Left ventricle myocardium inferior (tissue), 1 donor: Measurements from ENCODE around the gene IQSEC3. TPM values are rescaled to one million over a fixed set of nuclear protein-coding genes. Genes with fewer than 3 reads are reported as not detected.

ENCODE experiments used
- DNase-seq: peaks from one replicate; pipeline ENCODE4 v3.0.0-alpha.2; 2020
- H3K27ac ChIP-seq: fragments of 200-600 bp; replicated peaks from 2 replicates; pipeline ENCODE4 v1.8.0; 2021
- H3K27me3 ChIP-seq: fragments of 200-600 bp; 2 replicates; pipeline ENCODE4 v1.8.0; 2021; ENCODE audit warnings: low read depth
- H3K36me3 ChIP-seq: fragments of 200-600 bp; 2 replicates; pipeline ENCODE4 v1.8.0; 2021
- H3K4me1 ChIP-seq: fragments of 200-600 bp; 2 replicates; pipeline ENCODE4 v1.8.0; 2021
- H3K4me3 ChIP-seq: fragments of 200-600 bp; 2 replicates; pipeline ENCODE4 v1.8.0; 2021; ENCODE audit warnings: mild to moderate bottlenecking, moderate library complexity
- H3K9me3 ChIP-seq: fragments of 200-600 bp; replicated peaks from 2 replicates; pipeline ENCODE4 v1.8.0; 2021
- CTCF ChIP-seq: fragments of 200-600 bp; IDR thresholded peaks from 2 replicates; pipeline ENCODE4 v1.8.0; 2021; ENCODE audit warnings: antibody characterized with exemption, mild to moderate bottlenecking, borderline replicate concordance
- intact Hi-C: fragments of 100-400 bp; cut with micrococcal nuclease; formaldehyde crosslinking; loops from one replicate; pipeline ENCODE4 v1.11.0; 2022
- total RNA-seq: library from RNA; stranded (reverse); fragmentation: NEBNext Ultra II Directional; extraction: Animal tissue kit (Norgen Biotek cat#: 25700); gene quantifications from one replicate; pipeline ENCODE4 v1.2.1, GENCODE V29; 2021
- donor health status: DM: no; HTN: yes; CAD: no; lungs with severe emphysema.

Gene IQSEC3
- total RNA-seq, 1 donor from 2014 or later: 0.69 TPM

GRCh38 chr12:87315-87714 is 20.7 kb downstream of the IQSEC3 start:
- H3K4me3 ChIP-seq: no peak overlapping the region
- H3K4me1 ChIP-seq: no peaks in the 10 kb centered on the region
- TF ChIP-seq CTCF: no peak
- H3K36me3 ChIP-seq: no peaks in the 10 kb centered on the region
- peaks cover 27% of the 10 kb centered on the region for H3K9me3 ChIP-seq
- peaks cover 35% of the 10 kb centered on the region for H3K27me3 ChIP-seq
- intact Hi-C loops: no loop called here
- no peak overlapping the region for H3K27ac ChIP-seq
- no peak for DNase-seq

GRCh38 chr12:87856-88255 is 21.3 kb downstream of the IQSEC3 start:
- no peak overlapping the region for H3K27ac ChIP-seq
- H3K9me3 ChIP-seq: peaks cover 27% of the 10 kb centered on the region
- peaks cover 29% of the 10 kb centered on the region for H3K27me3 ChIP-seq
- H3K4me1 ChIP-seq: no peaks in the 10 kb centered on the region
- intact Hi-C loops: no loop called here
- TF ChIP-seq CTCF: no peak
- H3K4me3 ChIP-seq: no peak overlapping the region
- no peaks in the 10 kb centered on the region for H3K36me3 ChIP-seq
- DNase-seq: no peak

GRCh38 chr12:89653-90052 is 23.1 kb downstream of the IQSEC3 start:
- no peak for TF ChIP-seq CTCF
- Histone ChIP-seq H3K9me3 (peaks cover 27% of the 10 kb centered on the region), H3K4me1 (no peaks in the 10 kb centered on the region), H3K4me3 (no peak overlapping the region), H3K27ac (no peak overlapping the region), H3K36me3 (no peaks in the 10 kb centered on the region), H3K27me3 (peaks cover 21% of the 10 kb centered on the region)
- no peak for DNase-seq
- intact Hi-C loops: no loop called here

GRCh38 chr12:91213-91612 is 24.6 kb downstream of the IQSEC3 start:
- no peak overlapping the region for H3K4me3 ChIP-seq
- H3K36me3 ChIP-seq: no peaks in the 10 kb centered on the region
- intact Hi-C loops: no loop called here
- TF ChIP-seq CTCF: no peak
- H3K27me3 ChIP-seq: peaks cover 23% of the 10 kb centered on the region
- no peaks in the 10 kb centered on the region for H3K4me1 ChIP-seq
- no peak overlapping the region for H3K27ac ChIP-seq
- peaks cover 27% of the 10 kb centered on the region for H3K9me3 ChIP-seq
- no peak for DNase-seq

- intact Hi-C loops: no loop called here
- no peak for DNase-seq
- no peaks in the 10 kb centered on the region for H3K36me3 ChIP-seq
- H3K27ac ChIP-seq: no peak overlapping the region
- peaks cover 26% of the 10 kb centered on the region for H3K9me3 ChIP-seq
- H3K4me3 ChIP-seq: no peak overlapping the region
- peaks cover 40% of the 10 kb centered on the region for H3K27me3 ChIP-seq
- no peak for TF ChIP-seq CTCF
- H3K4me1 ChIP-seq: no peaks in the 10 kb centered on the region
Observed at GRCh38 chr12:93266-94005, 26.9 kb downstream of the IQSEC3 start.
